H1 (cell line): ENCODE measurements around the gene RHOG. TPM values are rescaled to one million over a fixed set of nuclear protein-coding genes. Genes with fewer than 3 reads are reported as not detected.
"Not testable (repeated sequence)": the region's sequence is repeated elsewhere in the genome, so short reads cannot be mapped to it uniquely, and the experiment has no call there.

Experiments used
- CTCF ChIA-PET: fragments of 300-600 bp; sonication (Branson Sonifier 250); formaldehyde crosslinking; loops from one replicate; lab custom pipeline; 2021; ENCODE audit not compliant: partially characterized antibody; lab: Charles Lee
- POLR2A ChIA-PET: fragments of 300-600 bp; sonication (Branson Sonifier 250); formaldehyde crosslinking; loops from one replicate; lab custom pipeline; 2021; ENCODE audit warnings: inconsistent platforms; ENCODE audit not compliant: partially characterized antibody; lab: Charles Lee
- DNase-seq, 2 experiments: peaks; one replicate each; pipeline versions ENCODE4 v3.0.0 to v3.0.0-alpha.2; 2010 to 2022; ENCODE audit warnings: low spot score in 2 of 2, low read depth in 1 of 2, mixed read lengths in 1 of 2
- FAIRE-seq: peaks from 2 replicates; lab custom pipeline; 2011; peaks lifted over from hg19 to GRCh38; lab: Jason Lieb, UNC
- H2AFZ ChIP-seq: 2 replicates; pipeline ENCODE4 v1.8.1; 2012; ENCODE audit warnings: low read length, inconsistent platforms
- H2AK5ac ChIP-seq: 2 replicates; pipeline ENCODE4 v1.6.1; 2013; ENCODE audit warnings: low read depth, low read length
- H2BK120ac ChIP-seq: replicated peaks from 2 replicates; pipeline ENCODE3; 2013; ENCODE audit warnings: low read depth, low read length, inconsistent platforms
- H2BK12ac ChIP-seq: 2 replicates; pipeline ENCODE4 v1.6.1; 2013; ENCODE audit warnings: low read depth, low read length
- H2BK15ac ChIP-seq: 2 replicates; pipeline ENCODE4 v1.6.1; 2013; ENCODE audit warnings: low read length
- H2BK20ac ChIP-seq: 2 replicates; pipeline ENCODE4 v1.6.1; 2013; ENCODE audit warnings: low read length
- H2BK5ac ChIP-seq: 2 replicates; pipeline ENCODE4 v1.6.1; 2013; ENCODE audit warnings: low read depth, low read length
- H3K14ac ChIP-seq: 2 replicates; pipeline ENCODE4 v1.6.1; 2013; ENCODE audit warnings: inconsistent platforms; ENCODE audit not compliant: insufficient read length
- H3K18ac ChIP-seq: 2 replicates; pipeline ENCODE4 v1.6.1; 2013; ENCODE audit warnings: low read length; ENCODE audit errors: extremely low read depth
- H3K23ac ChIP-seq: 2 replicates; pipeline ENCODE4 v1.6.1; 2013; ENCODE audit warnings: inconsistent platforms; ENCODE audit not compliant: insufficient read length
- H3K23me2 ChIP-seq: 2 replicates; pipeline ENCODE4 v1.6.1; 2013; ENCODE audit warnings: low read depth, low read length
- H3K27ac ChIP-seq: 2 replicates; pipeline ENCODE4 v1.6.1; 2011; ENCODE audit warnings: low read depth, low read length, inconsistent platforms
- H3K27me3 ChIP-seq, 4 experiments: replicated peaks in 1 of 4; 1 replicate in 1 of 4; 2 replicates in 3 of 4; pipeline versions ENCODE4 v1.6.1 to v1.8.1; 2011 to 2013; ENCODE audit warnings: low read length in 3 of 4, mild to moderate bottlenecking in 3 of 4, inconsistent platforms in 2 of 4, mixed read lengths in 2 of 4, moderate library complexity in 1 of 4; ENCODE audit not compliant: control insufficient read depth in 3 of 4, insufficient read depth in 3 of 4; ENCODE audit errors: extremely low read depth in 1 of 4
- H3K36me3 ChIP-seq, 4 experiments: 2 replicates each; pipeline versions ENCODE4 v1.6.1 to v1.8.1; 2011 to 2013; ENCODE audit warnings: mild to moderate bottlenecking in 4 of 4, low read length in 3 of 4, moderate library complexity in 2 of 4, control low read depth in 1 of 4, inconsistent platforms in 1 of 4; ENCODE audit not compliant: insufficient read depth in 4 of 4, control insufficient read depth in 2 of 4
- H3K4ac ChIP-seq: replicated peaks from 2 replicates; pipeline ENCODE3; 2013; ENCODE audit warnings: low read length, low read depth, mixed read lengths, inconsistent platforms; ENCODE audit not compliant: insufficient read length
- H3K4me1 ChIP-seq, 4 experiments: replicated peaks in 1 of 4; 1 replicate in 1 of 4; 2 replicates in 3 of 4; pipeline versions ENCODE4 v1.6.1 to v1.8.1; 2011 to 2013; ENCODE audit warnings: low read length in 3 of 4, inconsistent platforms in 2 of 4, mixed read lengths in 1 of 4; ENCODE audit not compliant: insufficient read depth in 4 of 4, control insufficient read depth in 3 of 4
- H3K4me2 ChIP-seq, 2 experiments: 2 replicates each; pipeline versions ENCODE4 v1.6.1 to v1.8.1; 2011 to 2013; ENCODE audit warnings: low read depth in 2 of 2, low read length in 2 of 2, control low read depth in 1 of 2, inconsistent platforms in 1 of 2, mild to moderate bottlenecking in 1 of 2; ENCODE audit not compliant: insufficient read depth in 1 of 2
- H3K4me3 ChIP-seq, 4 experiments: fragments of 200-600, 300-600 bp in 1 of 4; sonication (generic), shearing (Covaris generic), sonication (Bioruptor Twin) in 1 of 4; 2 replicates each; pipeline versions ENCODE4 v1.5.1 to v1.8.1; 2011 to 2016; ENCODE audit warnings: low read length in 4 of 4, low read depth in 3 of 4, control low read depth in 2 of 4, inconsistent platforms in 2 of 4, mild to moderate bottlenecking in 2 of 4, mixed read lengths in 1 of 4, moderate library complexity in 1 of 4; ENCODE audit not compliant: insufficient read depth in 2 of 4; ENCODE audit errors: extremely low read depth in 1 of 4
- H3K56ac ChIP-seq: replicated peaks from 2 replicates; pipeline ENCODE3; 2013; ENCODE audit warnings: low read depth, mild to moderate bottlenecking, mixed read lengths, low read length, inconsistent platforms; ENCODE audit not compliant: insufficient read length
- H3K79me1 ChIP-seq: 2 replicates; pipeline ENCODE4 v1.6.1; 2013; ENCODE audit warnings: low read depth, low read length, control low read depth
- H3K79me2 ChIP-seq, 2 experiments: 2 replicates each; pipeline versions ENCODE4 v1.6.1 to v1.8.1; 2012 to 2013; ENCODE audit warnings: low read length in 2 of 2, mild to moderate bottlenecking in 2 of 2, inconsistent platforms in 1 of 2; ENCODE audit not compliant: insufficient read depth in 2 of 2, control insufficient read depth in 1 of 2
- H3K9ac ChIP-seq, 4 experiments: replicated peaks in 1 of 4; 1 replicate in 1 of 4; 2 replicates in 3 of 4; pipeline versions ENCODE4 v1.6.1 to v1.8.1; 2011 to 2013; ENCODE audit warnings: low read depth in 3 of 4, low read length in 3 of 4, control low read depth in 2 of 4, mild to moderate bottlenecking in 2 of 4, moderate library complexity in 2 of 4, inconsistent platforms in 1 of 4; ENCODE audit errors: extremely low read depth in 1 of 4
- H3K9me3 ChIP-seq, 2 experiments: 2 replicates each; pipeline versions ENCODE4 v1.6.1 to v1.8.1; 2012 to 2013; ENCODE audit warnings: mild to moderate bottlenecking in 2 of 2, moderate library complexity in 2 of 2, control low read depth in 1 of 2, inconsistent platforms in 1 of 2, low read depth in 1 of 2, low read length in 1 of 2, mixed read lengths in 1 of 2; ENCODE audit not compliant: insufficient read depth in 2 of 2
- H4K20me1 ChIP-seq, 2 experiments: replicated peaks in 1 of 2; 2 replicates each; pipeline versions ENCODE3 to v1.8.1; 2011 to 2013; ENCODE audit warnings: inconsistent platforms in 2 of 2, low read length in 2 of 2, mild to moderate bottlenecking in 1 of 2; ENCODE audit not compliant: insufficient read depth in 2 of 2, control insufficient read depth in 1 of 2
- H4K5ac ChIP-seq: 2 replicates; pipeline ENCODE4 v1.6.1; 2013; ENCODE audit warnings: low read length, low read depth, mixed read lengths, inconsistent platforms; ENCODE audit not compliant: insufficient read length
- H4K8ac ChIP-seq: 2 replicates; pipeline ENCODE4 v1.8.0; 2013; ENCODE audit warnings: mild to moderate bottlenecking, moderate library complexity, low read length, inconsistent platforms; ENCODE audit not compliant: insufficient read depth; ENCODE audit errors: extremely low read depth
- H4K91ac ChIP-seq: replicated peaks from 2 replicates; pipeline ENCODE3; 2013; ENCODE audit warnings: low read length, mixed read lengths, inconsistent platforms; ENCODE audit not compliant: insufficient read length
- CHD1 ChIP-seq: IDR thresholded peaks from 2 replicates; pipeline ENCODE4 v1.6.1; 2012; ENCODE audit warnings: low read depth, low read length, improper control_type of control experiment
- CTCF ChIP-seq, 3 experiments: IDR thresholded peaks; 1 replicate in 2 of 3; 2 replicates in 1 of 3; pipeline versions ENCODE4 v1.5.1 to v1.6.1; 2011; ENCODE audit warnings: low read length in 3 of 3, mild to moderate bottlenecking in 3 of 3, inconsistent platforms in 2 of 3, low read depth in 1 of 3, moderate library complexity in 1 of 3; ENCODE audit not compliant: insufficient read depth in 1 of 3; ENCODE audit errors: control extremely low read depth in 1 of 3
- FOSL1 ChIP-seq: IDR thresholded peaks from 2 replicates; pipeline ENCODE4 v1.6.1; 2011; ENCODE audit warnings: mild to moderate bottlenecking, low read depth, low read length, moderate library complexity; ENCODE audit not compliant: insufficient read depth
- KDM4A ChIP-seq: IDR thresholded peaks from one replicate; pipeline ENCODE4 v1.7.1; 2012; ENCODE audit warnings: low read depth, mild to moderate bottlenecking, moderate library complexity, low read length, inconsistent platforms; ENCODE audit not compliant: severe bottlenecking
- NRF1 ChIP-seq: IDR thresholded peaks from 2 replicates; pipeline ENCODE4 v1.6.1; 2011; ENCODE audit warnings: mild to moderate bottlenecking, low read depth, low read length, improper control_type of control experiment
- PHF8 ChIP-seq: fragments of 200-600 bp; sonication (generic); conservative IDR thresholded peaks from 2 replicates; pipeline ENCODE4 v1.7.1; 2012; ENCODE audit warnings: low read depth, mild to moderate bottlenecking, inconsistent platforms, low read length, moderate library complexity
- SIN3A ChIP-seq, 2 experiments: IDR thresholded peaks in 1 of 2; conservative IDR thresholded peaks in 1 of 2; 2 replicates each; pipeline ENCODE4 v1.6.1; 2011 to 2012; ENCODE audit warnings: low read length in 2 of 2, improper control_type of control experiment in 1 of 2, low read depth in 1 of 2, mild to moderate bottlenecking in 1 of 2
- SP4 ChIP-seq: IDR thresholded peaks from 2 replicates; pipeline ENCODE4 v1.6.1; 2012; ENCODE audit warnings: low read length, inconsistent platforms
- WGBS, 2 experiments: shearing (Covaris generic) in 1 of 2; methylation state at CpG; one replicate each; pipeline versions ENCODE4 v1.1.6 to v1.1.7; 2013 to 2015; ENCODE audit warnings: low lambda C conversion rate in 2 of 2, mixed read lengths in 2 of 2, inconsistent platforms in 1 of 2, low coverage in 1 of 2, missing lambda C conversion rate in 1 of 2; ENCODE audit not compliant: insufficient replicate concordance in 2 of 2, insufficient coverage in 1 of 2, insufficient read length in 1 of 2; ENCODE audit errors: extremely low coverage in 1 of 2, missing lambda C conversion rate in 1 of 2; 5-methylcytosine and 5-hydroxymethylcytosine counted together
- polyA plus RNA-seq, 7 experiments: library from polyadenylated mRNA; depleted of rRNA in 3 of 7; stranded (reverse) in 5 of 7; unstranded in 2 of 7; fragments of >200 nt in 5 of 7; fragments of 200-250 nt in 2 of 7; gene quantifications; 1 replicate in 5 of 7; 2 replicates in 1 of 7; 4 replicates in 1 of 7; pipeline versions ENCODE4 v1.2.1 to v1.2.3, GENCODE V29; 2011 to 2013; ENCODE audit warnings: missing spikeins in 2 of 7, mixed read lengths in 2 of 7
- total RNA-seq: library from RNA; stranded (reverse); fragmentation: NEBNext Ultra II Directional; extraction: Animal tissue kit (Norgen Biotek cat#: 25700); gene quantifications from 2 replicates; pipeline ENCODE4 v1.2.1, GENCODE V29; 2021

RHOG gene
- total and polyA plus RNA-seq, 2 of the 8 experiments (the other 6 are each of a cell fraction or from before 2014, with no cell fraction given), result 28.3 to 69.6 TPM

- TF ChIP-seq CTCF (IDR thresholded peaks at IDR 0.05; ENCODE audit: control extremely low read depth in 1 of 3, insufficient read depth in 1 of 3, low read depth in 1 of 3, low read length in 3 of 3) (no peak), SIN3A (conservative IDR thresholded peaks at IDR 0.05 in 1 of 2, IDR thresholded peaks at IDR 0.05 in 1 of 2; ENCODE audit: low read depth in 1 of 2, low read length in 2 of 2) (no peak), SP4 (no peak), FOSL1 (no peak), KDM4A (no peak), PHF8 (no peak), NRF1 (no peak), CHD1 (no peak)
Measured at GRCh38 chr11:3795131-3796001, 45.4 kb downstream of the RHOG start (continued).

- H2BK15ac ChIP-seq, H2BK12ac ChIP-seq, H3K79me1 ChIP-seq, H4K8ac ChIP-seq, H3K4ac ChIP-seq, H3K23ac ChIP-seq, FAIRE-seq, H3K18ac ChIP-seq, H3K4me2 ChIP-seq, H3K9ac ChIP-seq, H2BK5ac ChIP-seq, H4K5ac ChIP-seq, DNase-seq, H3K56ac ChIP-seq, H3K4me3 ChIP-seq, H2BK20ac ChIP-seq, H3K23me2 ChIP-seq, H2AFZ ChIP-seq, H3K27ac ChIP-seq, H2AK5ac ChIP-seq, H3K9me3 ChIP-seq, H3K27me3 ChIP-seq, H2BK120ac ChIP-seq, H3K4me1 ChIP-seq, H3K14ac ChIP-seq, H4K91ac ChIP-seq: not testable (repeated sequence)
- peaks cover 13 to 21% of the 10 kb centered on the region in 2 experiments for H4K20me1 ChIP-seq
- H3K79me2 ChIP-seq, result peaks cover 43 to 78% of the 10 kb centered on the region in 2 experiments
- ChIA-PET CTCF (interaction anchor here (7.8 kb wide), 1 partner anchor 14 kb away, joined by 81 read pairs; the partner anchor contains the start of gene PGAP2), POLR2A (interaction anchor here (0.8 to 1.0 kb wide), 2 partner anchors 39 to 40 kb away, joined by 3 read pairs; no protein-coding TSS in a partner anchor)
- H3K36me3 ChIP-seq, result peaks cover 0 to 25% (median 11%) of the 10 kb centered on the region in 4 experiments; a peak in 6 of 8 replicates
- 95% methylated on average over 10 of the region's 10 CpGs; no CpG with 5 or more reads in 1 of the 2 experiments for WGBS, 2 experiments
Measured at GRCh38 chr11:3794387-3794786, 46.4 kb downstream of the RHOG start.
